ENCODE results near the gene SAFB2. TPM values are rescaled to one million over a fixed set of nuclear protein-coding genes. Genes with fewer than 3 reads are reported as not detected.

The SAFB2 gene
- total RNA-seq, 1 donor: 107 TPM

Other genes starting within 250 kb of the SAFB2 start
- gene ZNRF4, start 167.4 kb downstream of the SAFB2 start, total RNA-seq: not detected
- gene TINCR, start 54.8 kb downstream of the SAFB2 start, total RNA-seq: 0.84 TPM
- gene SAFB, start 307 bp upstream of the SAFB2 start, total RNA-seq: 140 TPM
- gene MICOS13, start 57.7 kb upstream of the SAFB2 start, total RNA-seq: 8.5 TPM
- gene HSD11B1L, start 58.3 kb upstream of the SAFB2 start, total RNA-seq: 3.5 TPM
- 378 TPM for gene RPL36, start 67.5 kb upstream of the SAFB2 start, total RNA-seq
- gene LONP1, start 97.4 kb upstream of the SAFB2 start, total RNA-seq: 46.4 TPM
- gene CATSPERD, start 97.9 kb upstream of the SAFB2 start, total RNA-seq: not detected
- 0.42 TPM for gene PRR22, start 162.0 kb upstream of the SAFB2 start, total RNA-seq
- gene DUS3L, start 168.4 kb upstream of the SAFB2 start, total RNA-seq: 42.8 TPM
- gene NRTN, start 182.3 kb upstream of the SAFB2 start, total RNA-seq: 0.10 TPM
- not detected for gene FUT6, start 216.9 kb upstream of the SAFB2 start, total RNA-seq
- 0.21 TPM for gene FUT3, start 228.7 kb upstream of the SAFB2 start, total RNA-seq
- 3.8 TPM for gene FUT5, start 247.8 kb upstream of the SAFB2 start, total RNA-seq